HEK293 (cell line): ENCODE data around the gene RAB40C.

Experiments
- GLI4 ChIP-seq: fragments of 450-650 bp; formaldehyde crosslinking; IDR thresholded peaks from 2 replicates; pipeline ENCODE4 v1.5.1; 2016; ENCODE audit warnings: missing biosample characterization, missing genetic modification characterization
- HIC1 ChIP-seq: fragments of 450-650 bp; formaldehyde crosslinking; IDR thresholded peaks from 2 replicates; pipeline ENCODE4 v1.5.1; 2016; ENCODE audit warnings: missing biosample characterization, missing genetic modification characterization
- KLF1 ChIP-seq: fragments of 450-650 bp; formaldehyde crosslinking; IDR thresholded peaks from 2 replicates; pipeline ENCODE4 v1.5.1; 2016; ENCODE audit warnings: missing biosample characterization, missing genetic modification characterization
- KLF17 ChIP-seq: fragments of 450-650 bp; formaldehyde crosslinking; IDR thresholded peaks from 2 replicates; pipeline ENCODE4 v1.5.1; 2016; ENCODE audit warnings: missing biosample characterization, missing genetic modification characterization
- OSR2 ChIP-seq: fragments of 450-650 bp; formaldehyde crosslinking; IDR thresholded peaks from 2 replicates; pipeline ENCODE4 v1.5.1; 2016; ENCODE audit warnings: missing biosample characterization, missing genetic modification characterization
- PRDM10 ChIP-seq: fragments of 450-650 bp; formaldehyde crosslinking; IDR thresholded peaks from 2 replicates; pipeline ENCODE4 v1.5.1; 2016; ENCODE audit warnings: missing biosample characterization, missing genetic modification characterization
- REPIN1 ChIP-seq: fragments of 450-650 bp; formaldehyde crosslinking; IDR thresholded peaks from 2 replicates; pipeline ENCODE4 v1.5.1; 2017; ENCODE audit warnings: missing biosample characterization, missing genetic modification characterization, low read depth
- SCRT2 ChIP-seq: fragments of 450-650 bp; formaldehyde crosslinking; IDR thresholded peaks from 2 replicates; pipeline ENCODE4 v1.5.1; 2016; ENCODE audit warnings: missing biosample characterization, missing genetic modification characterization
- SP3 ChIP-seq: fragments of 450-650 bp; formaldehyde crosslinking; IDR thresholded peaks from 2 replicates; pipeline ENCODE4 v1.5.1; 2016; ENCODE audit warnings: missing biosample characterization, missing genetic modification characterization
- YY2 ChIP-seq: fragments of 450-650 bp; formaldehyde crosslinking; IDR thresholded peaks from 2 replicates; pipeline ENCODE4 v1.5.1; 2016; ENCODE audit warnings: missing biosample characterization, missing genetic modification characterization
- ZBTB20 ChIP-seq: fragments of 450-650 bp; formaldehyde crosslinking; IDR thresholded peaks from 2 replicates; pipeline ENCODE4 v1.5.1; 2016; ENCODE audit warnings: missing biosample characterization, missing genetic modification characterization
- ZBTB44 ChIP-seq: fragments of 450-650 bp; IDR thresholded peaks from 2 replicates; pipeline ENCODE4 v1.5.1; 2018; ENCODE audit warnings: missing biosample characterization, mild to moderate bottlenecking, missing genetic modification characterization
- ZIC2 ChIP-seq: fragments of 450-650 bp; formaldehyde crosslinking; IDR thresholded peaks from 2 replicates; pipeline ENCODE4 v1.5.1; 2016; ENCODE audit warnings: missing biosample characterization, missing genetic modification characterization
- ZNF138 ChIP-seq: fragments of 450-650 bp; formaldehyde crosslinking; IDR thresholded peaks from 2 replicates; pipeline ENCODE4 v1.5.1; 2016; ENCODE audit warnings: missing biosample characterization, missing genetic modification characterization, borderline replicate concordance
- ZNF174 ChIP-seq: fragments of 450-650 bp; formaldehyde crosslinking; IDR thresholded peaks from 2 replicates; pipeline ENCODE4 v1.5.0; 2017; ENCODE audit warnings: missing biosample characterization, mild to moderate bottlenecking, missing genetic modification characterization
- ZNF513 ChIP-seq: fragments of 450-650 bp; IDR thresholded peaks from 2 replicates; pipeline ENCODE4 v1.5.1; 2018; ENCODE audit warnings: missing biosample characterization, missing genetic modification characterization
- ZNF548 ChIP-seq: fragments of 450-650 bp; formaldehyde crosslinking; IDR thresholded peaks from 2 replicates; pipeline ENCODE4 v1.5.1; 2016; ENCODE audit warnings: missing biosample characterization, missing genetic modification characterization
- ZNF621 ChIP-seq: fragments of 450-650 bp; formaldehyde crosslinking; IDR thresholded peaks from 2 replicates; pipeline ENCODE4 v1.5.1; 2017; ENCODE audit warnings: missing biosample characterization, missing genetic modification characterization
- ZNF654 ChIP-seq: fragments of 450-650 bp; formaldehyde crosslinking; IDR thresholded peaks from 2 replicates; pipeline ENCODE4 v1.5.1; 2016; ENCODE audit warnings: low read depth, missing biosample characterization, missing genetic modification characterization
- ZNF701 ChIP-seq: fragments of 450-650 bp; formaldehyde crosslinking; IDR thresholded peaks from 2 replicates; pipeline ENCODE4 v1.5.1; 2016; ENCODE audit warnings: missing biosample characterization, missing genetic modification characterization
- ZNF707 ChIP-seq: fragments of 450-650 bp; formaldehyde crosslinking; IDR thresholded peaks from 2 replicates; pipeline ENCODE4 v1.5.1; 2016; ENCODE audit warnings: missing biosample characterization, missing genetic modification characterization
- ZXDB ChIP-seq: fragments of 450-650 bp; formaldehyde crosslinking; IDR thresholded peaks from 2 replicates; pipeline ENCODE4 v1.5.1; 2016; ENCODE audit warnings: missing biosample characterization, missing genetic modification characterization
- TF ChIP-seq, protein P1 (sequence below): fragments of 450-650 bp; formaldehyde crosslinking; conservative IDR thresholded peaks from 2 replicates; pipeline ENCODE4 v1.5.1; 2016; ENCODE audit warnings: low read depth, missing biosample characterization, missing genetic modification characterization
- TF ChIP-seq, protein P2 (sequence below): fragments of 450-650 bp; formaldehyde crosslinking; IDR thresholded peaks from 2 replicates; pipeline ENCODE4 v1.5.1; 2016; ENCODE audit warnings: missing biosample characterization, missing genetic modification characterization

The RAB40C gene

GRCh38 chr16:641326-642188 is 51.7 kb downstream of the RAB40C start, which contains the start of gene MCRIP2 (continued):
- TF ChIP-seq HIC1 (tag by site-specific recombination) (0 out of 2 replicates have a peak, but pooled peaks have one; percentile 52), YY2 (tag by site-specific recombination) (no peak), ZBTB20 (tag by site-specific recombination) (peak; percentile 65), KLF1 (tag by site-specific recombination) (peak; percentile 63), ZNF701 (no peak), SCRT2 (tag by site-specific recombination) (no peak), ZNF621 (tag by site-specific recombination) (no peak), ZNF174 (tag by site-specific recombination) (no peak), ZXDB (peak; percentile 74), REPIN1 (no peak), ZNF548 (tag by site-specific recombination) (no peak), SP3 (peak; percentile 51; the same call in 1 of the 2 replicates), PRDM10 (tag by site-specific recombination) (no peak), ZNF654 (tag by site-specific recombination) (no peak), ZNF707 (tag by site-specific recombination) (no peak), ZBTB44 (tag by site-specific recombination) (0 out of 2 replicates have a peak, but pooled peaks have one; percentile 28), ZNF138 (tag by site-specific recombination) (no peak), GLI4 (tag by site-specific recombination) (no peak), KLF17 (0 out of 2 replicates have a peak, but pooled peaks have one; percentile 44), OSR2 (tag by site-specific recombination) (no peak), ZNF513 (no peak), ZIC2 (tag by site-specific recombination) (peak; percentile 49; the same call in 1 of the 2 replicates)
- TF ChIP-seq, protein P1, sequence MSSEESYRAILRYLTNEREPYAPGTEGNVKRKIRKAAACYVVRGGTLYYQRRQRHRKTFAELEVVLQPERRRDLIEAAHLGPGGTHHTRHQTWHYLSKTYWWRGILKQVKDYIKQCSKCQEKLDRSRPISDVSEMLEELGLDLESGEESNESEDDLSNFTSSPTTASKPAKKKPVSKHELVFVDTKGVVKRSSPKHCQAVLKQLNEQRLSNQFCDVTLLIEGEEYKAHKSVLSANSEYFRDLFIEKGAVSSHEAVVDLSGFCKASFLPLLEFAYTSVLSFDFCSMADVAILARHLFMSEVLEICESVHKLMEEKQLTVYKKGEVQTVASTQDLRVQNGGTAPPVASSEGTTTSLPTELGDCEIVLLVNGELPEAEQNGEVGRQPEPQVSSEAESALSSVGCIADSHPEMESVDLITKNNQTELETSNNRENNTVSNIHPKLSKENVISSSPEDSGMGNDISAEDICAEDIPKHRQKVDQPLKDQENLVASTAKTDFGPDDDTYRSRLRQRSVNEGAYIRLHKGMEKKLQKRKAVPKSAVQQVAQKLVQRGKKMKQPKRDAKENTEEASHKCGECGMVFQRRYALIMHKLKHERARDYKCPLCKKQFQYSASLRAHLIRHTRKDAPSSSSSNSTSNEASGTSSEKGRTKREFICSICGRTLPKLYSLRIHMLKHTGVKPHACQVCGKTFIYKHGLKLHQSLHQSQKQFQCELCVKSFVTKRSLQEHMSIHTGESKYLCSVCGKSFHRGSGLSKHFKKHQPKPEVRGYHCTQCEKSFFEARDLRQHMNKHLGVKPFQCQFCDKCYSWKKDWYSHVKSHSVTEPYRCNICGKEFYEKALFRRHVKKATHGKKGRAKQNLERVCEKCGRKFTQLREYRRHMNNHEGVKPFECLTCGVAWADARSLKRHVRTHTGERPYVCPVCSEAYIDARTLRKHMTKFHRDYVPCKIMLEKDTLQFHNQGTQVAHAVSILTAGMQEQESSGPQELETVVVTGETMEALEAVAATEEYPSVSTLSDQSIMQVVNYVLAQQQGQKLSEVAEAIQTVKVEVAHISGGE = no peak
- TF ChIP-seq, protein P2, sequence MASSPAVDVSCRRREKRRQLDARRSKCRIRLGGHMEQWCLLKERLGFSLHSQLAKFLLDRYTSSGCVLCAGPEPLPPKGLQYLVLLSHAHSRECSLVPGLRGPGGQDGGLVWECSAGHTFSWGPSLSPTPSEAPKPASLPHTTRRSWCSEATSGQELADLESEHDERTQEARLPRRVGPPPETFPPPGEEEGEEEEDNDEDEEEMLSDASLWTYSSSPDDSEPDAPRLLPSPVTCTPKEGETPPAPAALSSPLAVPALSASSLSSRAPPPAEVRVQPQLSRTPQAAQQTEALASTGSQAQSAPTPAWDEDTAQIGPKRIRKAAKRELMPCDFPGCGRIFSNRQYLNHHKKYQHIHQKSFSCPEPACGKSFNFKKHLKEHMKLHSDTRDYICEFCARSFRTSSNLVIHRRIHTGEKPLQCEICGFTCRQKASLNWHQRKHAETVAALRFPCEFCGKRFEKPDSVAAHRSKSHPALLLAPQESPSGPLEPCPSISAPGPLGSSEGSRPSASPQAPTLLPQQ (tag by site-specific recombination) = no peak; the same call in 1 of the 2 replicates
